Astrocyte (in vitro differentiated cells and primary cell): ENCODE measurements around the gene SHROOM3.
"Not testable (repeated sequence)": the region's sequence is repeated elsewhere in the genome, so short reads cannot be mapped to it uniquely, and the experiment has no call there.

Experiments used
- EZH2 ChIP-seq: IDR thresholded peaks from 2 replicates; pipeline ENCODE4 v1.6.1; 2012; ENCODE audit warnings: mild to moderate bottlenecking, low read length, inconsistent platforms; ENCODE audit not compliant: insufficient read depth
- TF ChIP-seq, protein P1 (sequence below): IDR thresholded peaks from 2 replicates; pipeline ENCODE4 v1.5.1; 2011; ENCODE audit warnings: low read depth, mild to moderate bottlenecking, inconsistent platforms, low read length, moderate library complexity; ENCODE audit not compliant: insufficient read depth

DNA sequence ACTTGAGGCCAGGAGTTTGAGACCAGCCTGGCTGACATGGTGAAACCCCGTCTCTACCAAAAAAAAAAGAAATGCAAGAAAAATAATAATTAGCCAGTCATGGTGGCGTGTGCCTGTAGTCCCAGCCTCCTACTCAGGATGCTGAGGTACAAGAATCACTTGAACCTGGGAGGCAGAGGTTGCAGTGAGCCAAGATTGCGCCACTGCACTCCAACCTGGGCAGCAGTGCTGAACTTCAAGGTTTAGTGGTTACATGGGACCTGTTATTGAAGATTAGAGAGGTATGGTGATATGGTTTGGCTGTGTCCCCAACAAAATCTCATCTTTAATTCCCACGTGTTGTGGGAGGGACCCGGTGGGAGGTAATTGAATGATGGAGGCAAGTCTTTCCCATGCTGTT is 292.9 kb downstream of the SHROOM3 start:
- TF ChIP-seq, protein P1, sequence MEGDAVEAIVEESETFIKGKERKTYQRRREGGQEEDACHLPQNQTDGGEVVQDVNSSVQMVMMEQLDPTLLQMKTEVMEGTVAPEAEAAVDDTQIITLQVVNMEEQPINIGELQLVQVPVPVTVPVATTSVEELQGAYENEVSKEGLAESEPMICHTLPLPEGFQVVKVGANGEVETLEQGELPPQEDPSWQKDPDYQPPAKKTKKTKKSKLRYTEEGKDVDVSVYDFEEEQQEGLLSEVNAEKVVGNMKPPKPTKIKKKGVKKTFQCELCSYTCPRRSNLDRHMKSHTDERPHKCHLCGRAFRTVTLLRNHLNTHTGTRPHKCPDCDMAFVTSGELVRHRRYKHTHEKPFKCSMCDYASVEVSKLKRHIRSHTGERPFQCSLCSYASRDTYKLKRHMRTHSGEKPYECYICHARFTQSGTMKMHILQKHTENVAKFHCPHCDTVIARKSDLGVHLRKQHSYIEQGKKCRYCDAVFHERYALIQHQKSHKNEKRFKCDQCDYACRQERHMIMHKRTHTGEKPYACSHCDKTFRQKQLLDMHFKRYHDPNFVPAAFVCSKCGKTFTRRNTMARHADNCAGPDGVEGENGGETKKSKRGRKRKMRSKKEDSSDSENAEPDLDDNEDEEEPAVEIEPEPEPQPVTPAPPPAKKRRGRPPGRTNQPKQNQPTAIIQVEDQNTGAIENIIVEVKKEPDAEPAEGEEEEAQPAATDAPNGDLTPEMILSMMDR = not testable (repeated sequence)
- TF ChIP-seq EZH2 = not testable (repeated sequence)
